Small intestine (tissue), 7 donors: ENCODE data around the gene EYS. TPM values are rescaled to one million over a fixed set of nuclear protein-coding genes. Genes with fewer than 3 reads are reported as not detected.
A peak's percentile ranks its signal among the peaks of the same experiment; 100 is the strongest.
"Not testable (repeated sequence)": the region's sequence is repeated elsewhere in the genome, so short reads cannot be mapped to it uniquely, and the experiment has no call there.

Experiments used
- DNase-seq, 2 donors: peaks; one replicate each; pipeline versions ENCODE4 v3.0.0 to v3.0.0-alpha.2; 2013
- FAIRE-seq: peaks from 2 replicates; lab custom pipeline; 2012; peaks lifted over from hg19 to GRCh38; lab: Jason Lieb, UNC
- H3K27ac ChIP-seq, 3 donors: one replicate each; pipeline ENCODE4 v1.5.1; 2013; ENCODE audit warnings: low read length in 2 of 3, mild to moderate bottlenecking in 2 of 3, control low read depth in 1 of 3, inconsistent platforms in 1 of 3, low read depth in 1 of 3, moderate library complexity in 1 of 3
- H3K27me3 ChIP-seq, 3 donors: one replicate each; pipeline ENCODE4 v1.6.1; 2013; ENCODE audit warnings: low read length in 3 of 3, inconsistent platforms in 1 of 3; ENCODE audit not compliant: control insufficient read depth in 3 of 3, insufficient read depth in 3 of 3
- H3K36me3 ChIP-seq, 3 donors: one replicate each; pipeline ENCODE4 v1.6.1; 2013; ENCODE audit warnings: low read length in 3 of 3, inconsistent platforms in 1 of 3, low read depth in 1 of 3, mild to moderate bottlenecking in 1 of 3, moderate library complexity in 1 of 3; ENCODE audit not compliant: control insufficient read depth in 3 of 3, insufficient read depth in 2 of 3
- H3K4me1 ChIP-seq, 3 donors: one replicate each; pipeline ENCODE4 v1.6.1; 2013; ENCODE audit warnings: low read length in 2 of 3, inconsistent platforms in 1 of 3, low read depth in 1 of 3, mild to moderate bottlenecking in 1 of 3, moderate library complexity in 1 of 3; ENCODE audit not compliant: control insufficient read depth in 3 of 3, insufficient read depth in 2 of 3
- H3K4me3 ChIP-seq, 3 donors: one replicate each; pipeline ENCODE4 v1.5.1; 2013; ENCODE audit warnings: low read length in 3 of 3, control low read depth in 1 of 3, inconsistent platforms in 1 of 3, low read depth in 1 of 3, mild to moderate bottlenecking in 1 of 3, moderate library complexity in 1 of 3
- H3K9me3 ChIP-seq, 2 donors: one replicate each; pipeline ENCODE4 v1.6.1; 2013; ENCODE audit warnings: low read depth in 1 of 2, low read length in 1 of 2; ENCODE audit not compliant: control insufficient read depth in 2 of 2, insufficient read depth in 1 of 2
- WGBS, 3 donors: extraction: QIAGEN DNeasy Blood & Tissue Kit; methylation state at CpG; one replicate each; pipeline ENCODE4 v1.1.7; 2013; 5-methylcytosine and 5-hydroxymethylcytosine counted together
- polyA plus RNA-seq, 4 donors: library from polyadenylated mRNA; stranded (reverse) in 3 of 4; unstranded in 1 of 4; fragments of 200-250 nt in 3 of 4; fragments of 120-200 nt in 1 of 4; gene quantifications; one replicate each; pipeline versions ENCODE4 v1.2.1 to v1.2.3, GENCODE V29; 2013
- donor health status: healthy with polysubstance abuse.
- donor health status: control.
- donor health status: control.
- donor health status: Bipolar disorder and iron deficiency.
- donor health status: healthy.

EYS gene
- polyA plus RNA-seq, 4 donors = 0.78 TPM; not detected in 3

DNA sequence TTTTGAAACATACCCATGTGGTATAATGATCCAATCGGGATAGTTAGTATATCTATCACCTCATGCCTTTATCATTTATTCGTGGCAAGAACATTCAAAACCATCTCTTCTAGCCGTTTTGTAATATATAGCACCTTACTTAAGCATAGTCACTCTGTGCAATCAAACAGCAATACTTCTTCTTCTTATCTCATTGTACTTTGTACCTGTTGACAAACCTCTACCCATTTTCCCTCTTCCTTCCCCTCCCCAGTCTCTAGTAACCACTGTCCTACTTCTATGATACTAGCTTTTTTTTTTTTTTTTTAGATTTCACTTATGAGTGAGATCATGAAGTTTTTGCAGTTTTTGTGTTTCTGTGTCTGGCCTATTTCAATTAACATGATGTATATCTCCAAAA is 296.7 kb downstream of the EYS start:
- DNase-seq (peak in 1 of 2 donors; percentile 37), FAIRE-seq (no peak)
- no peaks in the 10 kb centered on the region for H3K9me3 ChIP-seq
- no peaks in the 10 kb centered on the region for H3K4me1 ChIP-seq
- WGBS, 3 donors = 20 to 69% (median 42%) methylated on average over 3 of the region's 3 CpGs
- H3K27me3 ChIP-seq = no peaks in the 10 kb centered on the region
- H3K27ac ChIP-seq = no peak overlapping the region
- H3K4me3 ChIP-seq = no peak overlapping the region
- H3K36me3 ChIP-seq = no peaks in the 10 kb centered on the region

DNA sequence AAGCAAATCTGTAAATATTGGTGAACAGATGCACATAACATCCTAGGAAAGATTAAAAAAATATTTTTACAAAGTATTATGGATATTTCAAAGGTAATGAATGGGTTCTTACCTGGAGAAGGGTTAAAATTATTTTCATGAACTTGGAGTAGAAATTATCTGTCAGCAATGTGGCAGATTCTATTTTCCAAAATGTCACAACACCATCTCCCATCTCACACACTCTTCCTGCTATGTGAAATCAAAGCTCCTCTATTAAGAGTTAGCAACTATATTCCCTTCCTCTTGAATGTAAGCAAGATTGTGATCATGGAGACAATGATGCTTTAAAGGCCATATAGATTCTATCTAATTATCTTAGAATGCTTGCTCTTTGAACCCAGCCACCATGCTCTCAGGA is 304.5 kb downstream of the EYS start:
- DNase-seq = no peak
- no peaks in the 10 kb centered on the region for H3K27me3 ChIP-seq
- H3K36me3 ChIP-seq = no peaks in the 10 kb centered on the region
- no peak overlapping the region for H3K27ac ChIP-seq
- no peaks in the 10 kb centered on the region for H3K9me3 ChIP-seq
- no peak for FAIRE-seq
- H3K4me3 ChIP-seq = no peak overlapping the region
- H3K4me1 ChIP-seq = no peaks in the 10 kb centered on the region

DNA sequence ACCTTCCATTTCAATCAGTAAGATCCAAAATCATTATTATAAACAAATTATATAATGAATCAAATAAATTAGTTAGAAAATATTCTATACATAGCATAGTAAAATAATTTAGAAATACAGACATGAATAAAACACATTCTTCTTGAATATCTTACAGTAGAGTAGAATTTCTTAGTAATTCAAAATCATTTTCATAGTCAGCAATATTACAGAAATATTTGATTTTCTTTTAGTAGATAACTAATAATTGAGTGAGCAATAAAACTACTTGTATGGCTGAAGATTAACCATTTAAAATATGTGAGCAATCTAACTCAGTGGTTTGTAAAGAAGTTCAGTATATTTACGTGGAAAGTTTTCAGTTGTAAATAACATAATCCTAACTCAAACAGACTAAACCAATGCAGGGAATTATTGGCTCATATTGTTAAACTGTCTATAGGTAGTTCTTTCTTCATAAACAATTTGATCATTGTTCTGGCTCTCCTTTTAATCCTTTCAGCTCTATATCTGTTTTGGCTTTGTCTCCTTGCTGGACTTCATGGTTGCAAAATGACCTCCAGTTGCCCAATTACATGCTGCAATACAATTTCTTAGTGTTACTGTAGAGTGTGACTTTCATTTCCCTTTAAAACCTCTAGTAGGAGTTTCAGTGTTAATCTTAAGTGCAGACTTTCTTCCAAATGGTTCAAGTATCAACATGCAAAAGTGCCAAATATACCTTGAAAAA is 307.5 kb downstream of the EYS start:
- H3K4me1 ChIP-seq = no peaks in the 10 kb centered on the region
- no peak overlapping the region for H3K27ac ChIP-seq
- no peaks in the 10 kb centered on the region for H3K27me3 ChIP-seq
- no peak for FAIRE-seq
- H3K36me3 ChIP-seq = no peaks in the 10 kb centered on the region
- H3K4me3 ChIP-seq = no peak overlapping the region
- DNase-seq = no peak
- H3K9me3 ChIP-seq = no peaks in the 10 kb centered on the region
- 36 to 44% (median 37%) methylated on average over 1 of the region's 1 CpG for WGBS, 3 donors

DNA sequence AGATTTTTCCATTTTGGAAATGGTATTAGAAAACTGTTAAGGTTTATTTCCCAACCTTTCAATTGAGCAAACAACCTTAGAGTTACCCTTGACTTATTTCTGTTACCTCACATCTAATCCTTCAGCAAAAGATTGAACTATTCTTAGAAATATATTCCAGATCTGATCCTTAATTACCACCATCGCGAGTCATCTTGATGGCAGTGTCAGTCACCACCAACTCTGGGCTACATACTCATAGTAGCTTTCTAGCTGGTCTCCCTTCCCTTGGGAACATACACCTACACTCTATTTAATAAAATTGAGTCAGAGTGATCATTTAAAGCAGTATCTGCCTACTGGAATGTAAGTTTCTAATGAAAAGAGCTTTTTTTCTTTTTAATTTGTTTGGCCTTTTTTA is 308.2 kb downstream of the EYS start:
- Histone ChIP-seq H3K27me3 (no peaks in the 10 kb centered on the region), H3K4me3 (no peak overlapping the region), H3K36me3 (no peaks in the 10 kb centered on the region), H3K4me1 (no peaks in the 10 kb centered on the region), H3K9me3 (no peaks in the 10 kb centered on the region), H3K27ac (no peak overlapping the region)
- DNase-seq (no peak), FAIRE-seq (no peak)
- WGBS, 3 donors = 91 to 93% (median 92%) methylated on average over 2 of the region's 2 CpGs

DNA sequence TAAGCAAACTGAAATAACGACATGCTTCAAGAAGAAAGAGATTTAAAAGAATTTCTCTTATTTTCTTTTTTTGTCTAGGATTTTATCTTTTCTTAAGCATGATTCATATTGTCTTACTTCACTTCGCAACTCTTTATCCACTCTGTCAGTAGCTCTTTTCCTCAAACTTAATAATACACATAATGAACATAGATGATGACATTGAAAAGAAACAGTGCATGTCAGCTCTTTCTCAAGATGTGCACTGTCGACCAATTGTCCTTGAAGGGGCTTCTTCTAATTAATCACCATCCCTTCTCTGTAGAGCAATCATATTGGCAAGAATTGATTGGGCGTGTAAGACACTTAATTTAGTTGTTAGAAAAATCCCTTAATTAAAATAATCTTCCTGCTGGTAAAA is 356.5 kb downstream of the EYS start:
- FAIRE-seq = no peak
- 60 to 72% (median 62%) methylated on average over 4 of the region's 4 CpGs for WGBS, 3 donors

DNA sequence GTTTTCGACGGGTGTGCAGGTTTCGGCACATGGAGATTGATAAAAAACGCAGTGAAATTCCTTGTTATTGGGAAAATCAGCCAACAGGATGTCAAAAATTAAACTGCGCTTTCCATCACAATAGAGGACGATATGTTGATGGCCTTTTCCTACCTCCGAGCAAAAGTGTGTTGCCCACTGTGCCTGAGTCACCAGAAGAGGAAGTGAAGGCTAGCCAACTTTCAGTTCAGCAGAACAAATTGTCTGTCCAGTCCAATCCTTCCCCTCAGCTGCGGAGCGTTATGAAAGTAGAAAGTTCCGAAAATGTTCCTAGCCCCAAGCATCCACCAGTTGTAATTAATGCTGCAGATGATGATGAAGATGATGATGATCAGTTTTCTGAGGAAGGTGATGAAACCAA is 404.4 kb downstream of the EYS start:
- H3K27ac ChIP-seq, H3K9me3 ChIP-seq, H3K36me3 ChIP-seq, H3K4me3 ChIP-seq, FAIRE-seq, DNase-seq, H3K27me3 ChIP-seq, H3K4me1 ChIP-seq: not testable (repeated sequence)
- WGBS, 3 donors = 78 to 89% (median 83%) methylated on average over 3 to 8 of the region's 10 CpGs

More for the DNA sequence above, 356.5 kb downstream of the EYS start:
- Histone ChIP-seq H3K4me1 (no peaks in the 10 kb centered on the region), H3K36me3 (no peaks in the 10 kb centered on the region), H3K27me3 (no peaks in the 10 kb centered on the region), H3K9me3 (no peaks in the 10 kb centered on the region), H3K4me3 (no peak overlapping the region), H3K27ac (no peak overlapping the region)
- DNase-seq = no peak

DNA sequence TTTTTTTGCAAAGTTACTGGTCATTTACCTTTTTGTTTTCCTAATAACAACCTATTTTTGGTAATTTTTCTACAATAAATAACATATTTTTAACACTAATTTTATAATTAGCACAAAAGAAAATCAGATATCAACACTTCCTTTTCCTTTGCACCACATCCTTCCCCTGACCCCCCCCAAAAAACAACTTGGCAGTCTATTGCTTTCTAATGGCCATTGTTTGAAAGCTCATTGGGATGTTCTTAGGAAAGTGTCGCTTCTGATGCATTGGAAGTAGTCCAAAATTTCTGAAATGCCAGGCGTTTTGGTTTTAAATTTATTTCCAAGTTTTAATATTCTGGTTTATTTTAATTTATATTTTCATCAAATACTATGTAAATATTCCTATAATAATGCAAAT is 407.8 kb downstream of the EYS start:
- Histone ChIP-seq H3K36me3 (no peaks in the 10 kb centered on the region), H3K9me3 (no peaks in the 10 kb centered on the region), H3K27ac (no peak overlapping the region), H3K27me3 (no peaks in the 10 kb centered on the region), H3K4me3 (no peak overlapping the region), H3K4me1 (no peaks in the 10 kb centered on the region)
- no peak for FAIRE-seq
- DNase-seq = no peak
- 58 to 78% (median 67%) methylated on average over 2 of the region's 2 CpGs for WGBS, 3 donors

DNA sequence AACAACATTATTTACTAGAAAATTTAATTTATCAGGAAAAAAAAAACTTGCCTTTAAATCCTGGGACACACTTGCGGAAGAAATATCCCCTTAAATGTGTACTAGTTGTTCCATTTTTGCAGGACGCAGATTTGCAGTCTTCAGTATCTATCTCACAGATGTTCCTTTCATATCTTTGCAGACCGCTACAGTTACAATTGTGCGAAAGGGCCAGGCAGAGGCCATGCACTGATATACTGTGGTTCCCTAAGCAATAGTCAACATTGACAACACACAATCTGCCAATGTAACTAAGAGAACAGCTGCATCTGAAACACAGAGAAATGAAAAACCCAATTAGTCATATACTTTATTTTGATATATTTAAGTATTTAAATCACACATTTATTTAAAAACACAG is 411.2 kb downstream of the EYS start:
- WGBS, 3 donors = 67 to 80% (median 71%) methylated on average over 4 of the region's 4 CpGs

DNA sequence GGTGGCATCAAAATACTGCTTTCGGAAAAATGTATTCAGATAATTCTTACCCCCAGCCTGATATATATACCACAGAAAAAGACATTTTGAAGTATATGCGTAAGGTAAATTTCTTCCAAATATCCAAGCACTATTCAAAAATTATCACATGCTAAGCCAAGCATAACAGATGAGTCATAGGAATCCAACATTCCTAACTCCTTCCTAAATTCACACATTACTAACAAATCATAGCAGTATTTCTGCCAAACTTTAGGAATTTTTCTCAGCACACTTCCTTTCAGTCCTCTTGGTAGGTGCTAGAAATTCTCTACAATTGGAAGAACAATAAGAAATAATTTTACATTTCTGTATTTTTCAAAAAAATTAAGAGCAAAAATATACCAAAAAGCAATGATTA is 417.5 kb downstream of the EYS start:
- DNase-seq (no peak), FAIRE-seq (no peak)
- Histone ChIP-seq H3K36me3 (no peaks in the 10 kb centered on the region), H3K4me1 (no peaks in the 10 kb centered on the region), H3K27ac (no peak overlapping the region), H3K9me3 (no peaks in the 10 kb centered on the region), H3K27me3 (no peaks in the 10 kb centered on the region), H3K4me3 (no peak overlapping the region)
- 89 to 92% (median 91%) methylated on average over 2 of the region's 2 CpGs for WGBS, 3 donors

More for the DNA sequence above, 411.2 kb downstream of the EYS start:
- Histone ChIP-seq H3K27ac (no peak overlapping the region), H3K9me3 (no peaks in the 10 kb centered on the region), H3K4me1 (no peaks in the 10 kb centered on the region), H3K36me3 (no peaks in the 10 kb centered on the region), H3K27me3 (no peaks in the 10 kb centered on the region), H3K4me3 (no peak overlapping the region)
- FAIRE-seq = no peak
- no peak for DNase-seq
